GM12892 (cell line): ENCODE measurements around the gene LBH.
A peak's percentile ranks its signal among the peaks of the same experiment; 100 is the strongest.
"Not testable (repeated sequence)": the region's sequence is repeated elsewhere in the genome, so short reads cannot be mapped to it uniquely, and the experiment has no call there.

Experiments used
- DNase-seq: peaks from one replicate; pipeline ENCODE4 v3.0.0; 2011; ENCODE audit not compliant: insufficient read length
- FAIRE-seq: peaks from 2 replicates; lab custom pipeline; 2011; peaks lifted over from hg19 to GRCh38; lab: Jason Lieb, UNC
- POLR2A ChIP-seq: IDR thresholded peaks from 2 replicates; pipeline ENCODE4 v1.6.1; 2011; ENCODE audit warnings: low read depth, low read length, control low read depth
- POLR2AphosphoS5 ChIP-seq: IDR thresholded peaks from 2 replicates; pipeline ENCODE4 v1.6.1; 2011; ENCODE audit warnings: low read depth, low read length, control low read depth
- TAF1 ChIP-seq: IDR thresholded peaks from 2 replicates; pipeline ENCODE4 v1.6.1; 2011; ENCODE audit warnings: low read depth, mild to moderate bottlenecking, control low read depth, low read length, borderline replicate concordance

LBH gene

GRCh38 chr2:30265052-30266015 lies 34.0 kb downstream of the LBH start:
- no peak for TF ChIP-seq POLR2A
- TF ChIP-seq POLR2AphosphoS5, result no peak
- no peak for TF ChIP-seq TAF1
- DNase-seq, result no peak
- FAIRE-seq, result no peak

GRCh38 chr2:30266051-30266621 lies 34.8 kb downstream of the LBH start:
- DNase-seq (no peak), FAIRE-seq (peak; percentile 40)
- TF ChIP-seq POLR2A (no peak), POLR2AphosphoS5 (no peak), TAF1 (no peak)

- TF ChIP-seq POLR2A, result no peak
- FAIRE-seq (no peak), DNase-seq (no peak)
Observed at GRCh38 chr2:30266705-30267104, 35.4 kb downstream of the LBH start.

DNA sequence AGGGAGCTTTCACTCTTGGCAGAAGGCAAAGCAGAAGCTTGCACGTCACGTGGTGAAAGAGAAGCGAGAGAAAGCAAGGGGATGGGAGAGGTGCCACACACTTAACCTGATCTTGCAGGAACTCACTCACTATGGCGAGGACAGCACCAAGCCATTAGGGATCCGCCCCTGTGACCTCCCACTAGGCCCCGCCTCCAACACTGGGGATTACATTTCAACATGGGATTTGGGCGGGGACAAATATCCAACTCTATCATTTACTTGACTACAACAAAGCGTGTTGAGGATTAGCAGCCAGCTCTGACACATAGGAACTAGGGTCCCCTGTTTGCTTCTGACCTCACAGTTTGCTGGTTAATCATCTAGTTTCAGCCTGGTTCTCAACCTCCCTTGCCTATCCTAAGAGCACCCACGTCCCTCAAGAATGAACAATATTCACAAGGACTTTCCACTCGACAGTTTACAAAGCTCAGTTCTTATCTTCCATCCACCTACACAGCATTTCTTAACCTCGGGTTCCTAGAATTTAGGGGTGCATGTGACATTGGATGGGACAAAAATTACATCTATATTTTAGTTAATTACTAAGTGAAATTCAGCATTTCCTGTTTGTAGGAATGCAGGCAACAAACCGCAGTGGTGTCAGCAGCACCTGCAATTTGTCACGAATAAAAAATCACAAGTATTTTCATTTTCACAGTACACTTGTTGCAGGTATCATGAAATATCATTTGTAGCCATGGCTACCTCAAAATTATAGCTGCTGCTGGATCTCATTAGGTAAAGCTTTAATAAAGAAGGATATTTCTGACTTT lies 36.0 kb downstream of the LBH start:
- no peak for FAIRE-seq
- no peak for TF ChIP-seq POLR2AphosphoS5

DNA sequence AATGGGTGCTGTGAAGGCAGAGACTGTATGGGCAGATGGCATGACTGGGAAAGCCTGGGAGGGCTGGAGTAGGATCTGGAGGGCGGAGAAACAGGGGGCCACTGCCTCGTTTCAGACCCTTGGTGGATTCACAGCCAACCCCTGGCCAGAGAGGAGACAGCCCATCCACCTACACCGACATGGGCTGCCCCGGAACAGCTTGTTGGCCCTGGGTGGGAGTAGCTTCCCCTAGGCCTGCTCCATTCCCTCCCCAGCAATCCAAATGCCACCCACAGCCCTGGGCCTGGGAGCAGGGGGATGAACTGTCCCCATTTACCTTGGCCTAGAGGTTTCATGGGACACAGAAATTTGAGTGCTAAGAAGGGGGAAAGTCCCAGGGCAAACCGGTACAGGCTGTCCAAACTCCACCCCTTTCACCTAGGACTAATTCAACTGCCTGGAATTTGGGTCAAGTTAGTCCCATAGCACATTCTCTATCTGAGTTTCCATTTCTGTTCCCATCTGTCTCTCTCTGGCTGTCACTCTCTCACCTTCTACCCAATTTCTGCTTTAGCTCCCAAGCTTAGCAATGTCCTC lies 37.0 kb downstream of the LBH start:
- no peak for FAIRE-seq
- no peak for DNase-seq
- TF ChIP-seq TAF1 (no peak), POLR2AphosphoS5 (no peak), POLR2A (no peak)

More for the DNA sequence above, 36.0 kb downstream of the LBH start:
- no peak for DNase-seq

GRCh38 chr2:30269114-30269770 lies 37.9 kb downstream of the LBH start:
- not testable (repeated sequence) for FAIRE-seq, DNase-seq

GRCh38 chr2:30269771-30270145 lies 38.4 kb downstream of the LBH start:
- FAIRE-seq, result no peak
- TF ChIP-seq TAF1 (no peak), POLR2A (no peak), POLR2AphosphoS5 (no peak)
- DNase-seq, result no peak

DNA sequence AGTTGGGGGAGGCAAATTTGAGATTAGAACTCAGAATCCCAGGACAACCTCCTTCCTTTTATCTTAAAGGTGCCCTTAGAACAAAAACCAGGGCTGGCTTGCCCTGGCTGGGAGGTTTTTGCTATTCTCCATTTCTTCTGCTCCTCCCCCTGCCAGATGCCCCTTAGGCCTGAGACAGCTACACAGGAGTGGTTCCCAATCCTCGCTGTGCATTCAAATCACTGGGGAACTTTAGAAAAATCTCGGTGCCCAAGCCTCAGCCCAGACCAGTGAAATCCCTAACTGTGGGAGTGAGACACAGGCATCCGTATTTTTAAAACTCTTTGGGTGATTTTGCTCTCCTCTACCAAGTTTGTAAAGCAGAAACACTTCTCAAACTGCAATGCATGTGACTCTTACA lies 38.8 kb downstream of the LBH start:
- FAIRE-seq, result no peak
- DNase-seq, result no peak
- TF ChIP-seq TAF1, result no peak
- no peak for TF ChIP-seq POLR2A
- TF ChIP-seq POLR2AphosphoS5, result no peak

GRCh38 chr2:30271301-30271700 lies 40.0 kb downstream of the LBH start:
- no peak for TF ChIP-seq POLR2A
- no peak for TF ChIP-seq POLR2AphosphoS5
- no peak for TF ChIP-seq TAF1
- no peak for FAIRE-seq
- DNase-seq, result no peak

DNA sequence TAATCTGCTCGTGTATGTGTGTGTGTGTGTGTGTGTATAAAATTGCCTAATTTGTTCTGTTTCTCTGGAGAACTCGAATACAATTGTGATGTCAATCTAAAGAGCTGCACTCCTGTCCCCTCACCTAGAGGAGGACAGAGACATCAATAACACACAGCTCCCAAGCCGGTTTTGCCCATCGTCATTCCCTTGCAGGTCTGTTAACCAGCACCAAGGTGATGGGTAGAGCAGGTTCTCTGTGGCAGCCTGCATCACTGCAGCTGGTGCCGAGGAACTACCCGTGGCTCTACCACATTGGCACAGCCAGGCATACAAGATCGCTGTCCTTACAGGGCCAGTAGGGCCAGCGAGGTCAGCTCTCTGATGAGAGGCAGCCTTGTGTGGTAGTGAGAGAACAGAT lies 41.0 kb downstream of the LBH start:
- TF ChIP-seq TAF1 (no peak), POLR2A (no peak), POLR2AphosphoS5 (no peak)
- FAIRE-seq (no peak), DNase-seq (no peak)
